IMR-90 (cell line): ENCODE data around the gene RYR2. TPM values are rescaled to one million over a fixed set of nuclear protein-coding genes. Genes with fewer than 3 reads are reported as not detected.

Source experiments
- ATAC-seq: fragments of 200-7000 bp; cut with Tn5 transposase; 2 replicates; pipeline ENCODE4 v1.9.1; 2020; ENCODE audit warnings: low read depth, mild to moderate bottlenecking, moderate library complexity
- BruUV-seq: library from RNA; stranded (reverse); fragments of 400-500 nt; replicated peaks from 2 replicates; lab custom pipeline; 2021; lab: Mats Ljungman, UMichigan
- CTCF ChIA-PET: fragments of 300-600 bp; formaldehyde crosslinking; extraction: SDS; loops from one replicate; lab custom pipeline; 2021; ENCODE audit warnings: antibody characterized with exemption; lab: Yijun Ruan, JAX
- POLR2A ChIA-PET: fragments of 300-600 bp; sonication (Branson Sonifier 250); formaldehyde crosslinking; loops from one replicate; lab custom pipeline; 2022; ENCODE audit warnings: antibody characterized with exemption; ENCODE audit not compliant: unreplicated experiment; lab: Charles Lee
- DNase-seq: peaks from one replicate; pipeline ENCODE4 v3.0.0; 2013
- H2AFZ ChIP-seq: replicated peaks from 2 replicates; pipeline ENCODE3; 2013; ENCODE audit warnings: low read length, mild to moderate bottlenecking; ENCODE audit not compliant: poor library complexity
- H2AK5ac ChIP-seq: 2 replicates; pipeline ENCODE4 v1.6.1; 2013; ENCODE audit warnings: low read depth, low read length, inconsistent platforms
- H2AK9ac ChIP-seq: replicated peaks from 2 replicates; pipeline ENCODE3; 2013; ENCODE audit warnings: mild to moderate bottlenecking, low read depth, low read length, moderate library complexity; ENCODE audit not compliant: poor library complexity
- H2BK120ac ChIP-seq: 2 replicates; pipeline ENCODE4 v1.6.1; 2013; ENCODE audit warnings: low read depth, low read length, inconsistent platforms
- H2BK15ac ChIP-seq: 3 replicates; pipeline ENCODE4 v1.6.1; 2013; ENCODE audit warnings: low read depth, low read length, inconsistent platforms
- H2BK20ac ChIP-seq: 2 replicates; pipeline ENCODE4 v1.6.1; 2013; ENCODE audit warnings: low read depth, mild to moderate bottlenecking, inconsistent platforms, low read length, moderate library complexity
- H2BK5ac ChIP-seq: 2 replicates; pipeline ENCODE4 v1.6.1; 2013; ENCODE audit warnings: mild to moderate bottlenecking, low read depth, low read length, inconsistent platforms; ENCODE audit not compliant: poor library complexity, severe bottlenecking
- H3K14ac ChIP-seq: replicated peaks from 2 replicates; pipeline ENCODE4 v1.6.1; 2013; ENCODE audit warnings: low read depth, low read length, inconsistent platforms
- H3K18ac ChIP-seq: 2 replicates; pipeline ENCODE4 v1.6.1; 2013; ENCODE audit warnings: low read depth, low read length, control low read depth
- H3K23ac ChIP-seq: 2 replicates; pipeline ENCODE4 v1.6.1; 2013; ENCODE audit warnings: low read depth, low read length, inconsistent platforms
- H3K27ac ChIP-seq: 2 replicates; pipeline ENCODE4 v1.5.1; 2013; ENCODE audit warnings: mild to moderate bottlenecking, control low read depth, low read length; ENCODE audit not compliant: insufficient read depth
- H3K27me3 ChIP-seq: 2 replicates; pipeline ENCODE4 v1.6.1; 2013; ENCODE audit warnings: low read length; ENCODE audit not compliant: control insufficient read depth, insufficient read depth
- H3K36me3 ChIP-seq: 2 replicates; pipeline ENCODE4 v1.6.1; 2013; ENCODE audit warnings: low read length, mixed read lengths; ENCODE audit not compliant: control insufficient read depth, insufficient read depth
- H3K4ac ChIP-seq: 2 replicates; pipeline ENCODE4 v1.6.1; 2013; ENCODE audit warnings: low read depth, low read length, inconsistent platforms
- H3K4me1 ChIP-seq: 2 replicates; pipeline ENCODE4 v1.6.1; 2013; ENCODE audit warnings: low read length, mixed read lengths; ENCODE audit not compliant: control insufficient read depth, insufficient read depth
- H3K4me2 ChIP-seq: 2 replicates; pipeline ENCODE4 v1.6.1; 2013; ENCODE audit warnings: low read depth, mild to moderate bottlenecking, control low read depth, low read length, moderate library complexity
- H3K4me3 ChIP-seq: 2 replicates; pipeline ENCODE4 v1.5.1; 2013; ENCODE audit warnings: low read depth, mild to moderate bottlenecking, control low read depth, low read length, moderate library complexity; ENCODE audit not compliant: insufficient read depth
- H3K56ac ChIP-seq: 2 replicates; pipeline ENCODE4 v1.6.1; 2013; ENCODE audit warnings: low read length, inconsistent platforms; ENCODE audit not compliant: insufficient read depth; ENCODE audit errors: extremely low read depth
- H3K79me1 ChIP-seq, 2 experiments: 2 replicates each; pipeline ENCODE4 v1.6.1; 2013; ENCODE audit warnings: low read length in 2 of 2, inconsistent platforms in 1 of 2, low read depth in 1 of 2
- H3K9ac ChIP-seq: 2 replicates; pipeline ENCODE4 v1.6.1; 2013; ENCODE audit warnings: low read depth, low read length, control low read depth
- H3K9me1 ChIP-seq: 2 replicates; pipeline ENCODE4 v1.6.1; 2013; ENCODE audit warnings: low read length, inconsistent platforms; ENCODE audit not compliant: insufficient read depth
- H3K9me3 ChIP-seq: 2 replicates; pipeline ENCODE4 v1.6.1; 2013; ENCODE audit warnings: low read length; ENCODE audit not compliant: control insufficient read depth, insufficient read depth
- H4K20me1 ChIP-seq: 2 replicates; pipeline ENCODE4 v1.6.1; 2013; ENCODE audit warnings: low read length, inconsistent platforms; ENCODE audit not compliant: insufficient read depth
- H4K5ac ChIP-seq: 2 replicates; pipeline ENCODE4 v1.6.1; 2013; ENCODE audit warnings: mild to moderate bottlenecking, low read depth, low read length, control low read depth
- H4K8ac ChIP-seq, 2 experiments: 2 replicates each; pipeline ENCODE4 v1.6.1; 2013; ENCODE audit warnings: low read depth in 2 of 2, low read length in 2 of 2, control low read depth in 1 of 2, inconsistent platforms in 1 of 2
- H4K91ac ChIP-seq: 2 replicates; pipeline ENCODE4 v1.6.1; 2013; ENCODE audit warnings: low read depth, low read length, inconsistent platforms; ENCODE audit not compliant: insufficient read depth
- CEBPB ChIP-seq: IDR thresholded peaks from 2 replicates; pipeline ENCODE4 v1.6.1; 2012; ENCODE audit warnings: low read depth, low read length, improper control_type of control experiment
- CTCF ChIP-seq: conservative IDR thresholded peaks from 2 replicates; pipeline ENCODE4 v1.5.1; 2012; ENCODE audit warnings: mild to moderate bottlenecking, low read depth, low read length, improper control_type of control experiment
- FOS ChIP-seq: fragments of 150-350 bp; IDR thresholded peaks from 2 replicates; pipeline ENCODE4 v1.6.1; 2016; ENCODE audit warnings: low read depth, low read length
- WGBS, 2 experiments: methylation state at CpG; one replicate each; pipeline versions ENCODE4 v1.1.5 to v1.1.7; 2013; ENCODE audit warnings: missing lambda C conversion rate in 2 of 2; ENCODE audit not compliant: insufficient read length in 1 of 2; ENCODE audit errors: extremely low coverage in 2 of 2; 5-methylcytosine and 5-hydroxymethylcytosine counted together
- dilution Hi-C: fragments of 300-500 bp; cut with HindIII; formaldehyde crosslinking; loops from one replicate; pipeline ENCODE4 v1.14.3; 2018; ENCODE audit warnings: low sequenced_read_pairs; ENCODE audit not compliant: unreplicated experiment
- in situ Hi-C: fragments of 300-500 bp; cut with MboI; formaldehyde crosslinking; loops from 3 replicates; pipeline ENCODE4 v1.14.3; 2019; ENCODE audit warnings: low sequenced_read_pairs, inconsistent platforms, mixed read lengths
- intact Hi-C: fragments of 100-400 bp; cut with micrococcal nuclease; formaldehyde crosslinking; loops from 2 replicates; pipeline ENCODE4 v1.10.0; 2022
- polyA plus RNA-seq, 3 experiments: library from polyadenylated mRNA; depleted of rRNA; stranded (reverse); fragments of >200 nt; gene quantifications; 2 replicates each; pipeline ENCODE4 v1.2.3, GENCODE V29; 2012; ENCODE audit warnings: low replicate concordance in 1 of 3
- total RNA-seq: library from RNA; depleted of rRNA; stranded (reverse); fragments of >200 nt; gene quantifications from 2 replicates; pipeline ENCODE4 v1.2.3, GENCODE V29; 2012
- TF ChIP-seq, protein P1 (sequence below): fragments of 150-350 bp; IDR thresholded peaks from 2 replicates; pipeline ENCODE4 v1.6.1; 2016; ENCODE audit warnings: low read depth, mild to moderate bottlenecking, low read length, moderate library complexity, borderline replicate concordance

The RYR2 gene
- total and polyA plus RNA-seq, 2 of the 4 experiments (the other 2 are of a cell fraction), result not detected

GRCh38 chr1:237873487-237874211, 831.7 kb downstream of the RYR2 start:
- peak; percentile 64 for DNase-seq
- H3K9ac ChIP-seq, result no peak overlapping the region

More at GRCh38 chr1:237873487-237874211, 831.7 kb downstream of the RYR2 start:
- H2BK15ac ChIP-seq, result no peak overlapping the region
- CTCF ChIA-PET, result interaction anchor here (0.6 to 1.4 kb wide), 3 partner anchors 9 to 325 kb away, joined by 3 to 5 read pairs (median 3); no protein-coding TSS in a partner anchor
- POLR2A ChIA-PET, result no interaction called here
- ATAC-seq, result peak; percentile 66
- H3K56ac ChIP-seq, result no peak overlapping the region
- H3K79me1 ChIP-seq, result no peaks in the 10 kb centered on the region
- H3K4me1 ChIP-seq, result peaks cover 3% of the 10 kb centered on the region
- in situ Hi-C loops (no loop called here), intact Hi-C loops (no loop called here), dilution Hi-C loops (no loop called here)
- H3K4ac ChIP-seq, result no peak overlapping the region
- H3K4me2 ChIP-seq, result 0 out of 2 replicates have a peak overlapping the region, but pooled peaks have one; percentile 35
- H4K20me1 ChIP-seq, result no peaks in the 10 kb centered on the region
- no peak overlapping the region for H3K27ac ChIP-seq
- no peak overlapping the region for H4K91ac ChIP-seq
- H3K4me3 ChIP-seq, result no peak overlapping the region
- no peak for TF ChIP-seq CTCF
- peak; percentile 34; the same call in 1 of the 2 replicates for TF ChIP-seq FOS
- TF ChIP-seq, protein P1, sequence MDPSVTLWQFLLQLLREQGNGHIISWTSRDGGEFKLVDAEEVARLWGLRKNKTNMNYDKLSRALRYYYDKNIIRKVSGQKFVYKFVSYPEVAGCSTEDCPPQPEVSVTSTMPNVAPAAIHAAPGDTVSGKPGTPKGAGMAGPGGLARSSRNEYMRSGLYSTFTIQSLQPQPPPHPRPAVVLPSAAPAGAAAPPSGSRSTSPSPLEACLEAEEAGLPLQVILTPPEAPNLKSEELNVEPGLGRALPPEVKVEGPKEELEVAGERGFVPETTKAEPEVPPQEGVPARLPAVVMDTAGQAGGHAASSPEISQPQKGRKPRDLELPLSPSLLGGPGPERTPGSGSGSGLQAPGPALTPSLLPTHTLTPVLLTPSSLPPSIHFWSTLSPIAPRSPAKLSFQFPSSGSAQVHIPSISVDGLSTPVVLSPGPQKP, result no peak
- TF ChIP-seq CEBPB, result no peak
- H3K9me3 ChIP-seq, result no peaks in the 10 kb centered on the region; the same call in 1 of the 2 replicates
- H3K14ac ChIP-seq, result no peak overlapping the region
- no peaks in the 10 kb centered on the region for H3K9me1 ChIP-seq
- no peak overlapping the region for H2AK5ac ChIP-seq
- no peak overlapping the region for H3K23ac ChIP-seq
- no peak overlapping the region for H3K18ac ChIP-seq
- no peak overlapping the region for H2BK5ac ChIP-seq
- H2AK9ac ChIP-seq, result no peak overlapping the region
- H4K5ac ChIP-seq, result no peak overlapping the region
- no peaks in the 10 kb centered on the region for H3K36me3 ChIP-seq
- no peak overlapping the region for H2BK20ac ChIP-seq
- no TSS peak for BruUV-seq
- no peaks in the 10 kb centered on the region for H3K27me3 ChIP-seq
- no peak overlapping the region for H2BK120ac ChIP-seq
- WGBS, 2 experiments, result no CpG with 5 or more reads among the region's 4 CpGs
- H4K8ac ChIP-seq, result no peak overlapping the region
- no peak overlapping the region for H2AFZ ChIP-seq
